Vagina (tissue), 2 donors: ENCODE measurements around the gene GPR161.

Experiments
- CTCF ChIP-seq, 3 experiments: fragments of 450-650 bp in 2 of 3; fragments of 200-600 bp in 1 of 3; sonication (generic) in 1 of 3; IDR thresholded peaks; one replicate each; pipeline ENCODE4 v1.5.1; 2017 to 2019; ENCODE audit warnings: antibody characterized with exemption in 3 of 3, mild to moderate bottlenecking in 2 of 3, moderate library complexity in 2 of 3
- POLR2A ChIP-seq, 2 donors: fragments of 450-650 bp; IDR thresholded peaks; one replicate each; pipeline ENCODE4 v1.6.1; 2017; ENCODE audit warnings: antibody characterized with exemption in 2 of 2, mild to moderate bottlenecking in 2 of 2, moderate library complexity in 2 of 2
- POLR2AphosphoS5 ChIP-seq, 2 donors: sonication (generic); formaldehyde crosslinking; IDR thresholded peaks; one replicate each; pipeline ENCODE4 v1.9.0; 2017; ENCODE audit warnings: antibody characterized with exemption in 2 of 2, mild to moderate bottlenecking in 2 of 2, low read depth in 1 of 2; ENCODE audit not compliant: insufficient read depth in 1 of 2

GRCh38 chr1:168089326-168089978 is 47.3 kb downstream of the GPR161 start:
- no peak for TF ChIP-seq CTCF (IDR thresholded peaks at IDR 0.05)
- TF ChIP-seq POLR2A (IDR thresholded peaks at IDR 0.05) = no peak
- TF ChIP-seq POLR2AphosphoS5 (IDR thresholded peaks at IDR 0.05; ENCODE audit: insufficient read depth in 1 of 2, low read depth in 1 of 2) = no peak
